Endothelial cell of umbilical vein (primary cell): ENCODE data around the gene ACSS2. TPM values are rescaled to one million over a fixed set of nuclear protein-coding genes. Genes with fewer than 3 reads are reported as not detected.

Experiments used
- BruUV-seq: library from RNA; stranded (reverse); fragments of 400-500 nt; replicated peaks from 2 replicates; lab custom pipeline; 2021; lab: Mats Ljungman, UMichigan
- CTCF ChIA-PET: fragments of 300-600, 350-600 bp; sonication (Branson Sonifier 250); formaldehyde crosslinking; loops from one replicate; lab custom pipeline; 2021; ENCODE audit warnings: antibody characterized with exemption, inconsistent platforms; lab: Charles Lee
- POLR2A ChIA-PET: fragments of 300-600, 350-600 bp; sonication (Branson Sonifier 250); formaldehyde crosslinking; loops from one replicate; lab custom pipeline; 2021; ENCODE audit warnings: antibody characterized with exemption, inconsistent platforms; lab: Charles Lee
- DNase-seq: peaks from one replicate; pipeline ENCODE4 v3.0.0-alpha.2; 2011; ENCODE audit warnings: low read depth, low spot score
- FAIRE-seq: peaks from 2 replicates; lab custom pipeline; 2011; peaks lifted over from hg19 to GRCh38; lab: Jason Lieb, UNC
- H2AFZ ChIP-seq: 2 replicates; pipeline ENCODE4 v1.6.0; 2012; ENCODE audit warnings: low read depth, low read length, control low read depth, inconsistent platforms
- H3K27ac ChIP-seq: 2 replicates; pipeline ENCODE4 v1.5.1; 2011; ENCODE audit warnings: low read depth, mild to moderate bottlenecking, control low read depth, low read length, moderate library complexity; ENCODE audit not compliant: insufficient read depth
- H3K27me3 ChIP-seq, 2 experiments: 2 replicates each; pipeline versions ENCODE4 v1.6.0 to v1.6.1; 2011; ENCODE audit warnings: low read length in 2 of 2, mixed read lengths in 1 of 2; ENCODE audit not compliant: control insufficient read depth in 2 of 2, insufficient read depth in 2 of 2
- H3K36me3 ChIP-seq, 2 experiments: 2 replicates in 1 of 2; 3 replicates in 1 of 2; pipeline ENCODE4 v1.5.1; 2011; ENCODE audit warnings: low read length in 2 of 2, mild to moderate bottlenecking in 1 of 2, moderate library complexity in 1 of 2; ENCODE audit not compliant: control insufficient read depth in 2 of 2, insufficient read depth in 2 of 2; ENCODE audit errors: extremely low read depth in 1 of 2
- H3K4me1 ChIP-seq: 3 replicates; pipeline ENCODE4 v1.5.1; 2011; ENCODE audit warnings: mild to moderate bottlenecking, low read length; ENCODE audit not compliant: control insufficient read depth, insufficient read depth; ENCODE audit errors: extremely low read depth
- H3K4me2 ChIP-seq: 2 replicates; pipeline ENCODE4 v1.6.1; 2011; ENCODE audit warnings: low read length, control low read depth, mixed read lengths; ENCODE audit not compliant: insufficient read depth
- H3K4me3 ChIP-seq, 3 experiments: fragments of 200-600 bp in 1 of 3; sonication (generic), shearing (Covaris generic) in 1 of 3; replicated peaks in 1 of 3; 2 replicates each; pipeline ENCODE4 v1.5.1; 2011 to 2016; ENCODE audit warnings: control low read depth in 3 of 3, low read length in 3 of 3, mild to moderate bottlenecking in 2 of 3, inconsistent platforms in 1 of 3, low read depth in 1 of 3, moderate library complexity in 1 of 3; ENCODE audit not compliant: insufficient read depth in 1 of 3
- H3K79me2 ChIP-seq: 2 replicates; pipeline ENCODE4 v1.6.0; 2012; ENCODE audit warnings: low read length, inconsistent platforms; ENCODE audit not compliant: control insufficient read depth, insufficient read depth
- H3K9ac ChIP-seq: replicated peaks from 2 replicates; pipeline ENCODE3; 2011; ENCODE audit warnings: low read length, control low read depth; ENCODE audit not compliant: insufficient read depth; ENCODE audit errors: extremely low read depth
- H3K9me1 ChIP-seq: replicated peaks from 3 replicates; pipeline ENCODE4 v1.6.0; 2011; ENCODE audit warnings: mild to moderate bottlenecking, low read length; ENCODE audit not compliant: control insufficient read depth, insufficient read depth; ENCODE audit errors: extremely low read depth
- H3K9me3 ChIP-seq: replicated peaks from 2 replicates; pipeline ENCODE4 v1.5.1; 2012; ENCODE audit warnings: low read length, inconsistent platforms; ENCODE audit not compliant: control insufficient read depth, insufficient read depth
- H4K20me1 ChIP-seq: replicated peaks from 2 replicates; pipeline ENCODE3; 2011; ENCODE audit warnings: mild to moderate bottlenecking, low read length; ENCODE audit not compliant: control insufficient read depth, insufficient read depth; ENCODE audit errors: extremely low read depth
- EZH2 ChIP-seq: IDR thresholded peaks from 2 replicates; pipeline ENCODE4 v1.6.1; 2012; ENCODE audit warnings: borderline replicate concordance, low read depth, mild to moderate bottlenecking, moderate library complexity, low read length, inconsistent platforms; ENCODE audit not compliant: severe bottlenecking
- FOS ChIP-seq: IDR thresholded peaks from 2 replicates; pipeline ENCODE4 v1.6.1; 2011; ENCODE audit warnings: mild to moderate bottlenecking, low read length, moderate library complexity, borderline replicate concordance; ENCODE audit not compliant: insufficient read depth
- GATA2 ChIP-seq: IDR thresholded peaks from 2 replicates; pipeline ENCODE4 v1.7.0; 2011; ENCODE audit warnings: low read depth, mild to moderate bottlenecking, moderate library complexity, mixed read lengths, low read length; ENCODE audit not compliant: insufficient read length, insufficient read depth
- JUN ChIP-seq: IDR thresholded peaks from 2 replicates; pipeline ENCODE4 v1.6.1; 2011; ENCODE audit warnings: borderline replicate concordance, low read depth; ENCODE audit not compliant: insufficient read length, insufficient read depth
- MYC ChIP-seq: IDR thresholded peaks from one replicate; pipeline ENCODE4 v1.6.1; 2011; ENCODE audit warnings: mild to moderate bottlenecking, low read depth, low read length
- POLR2A ChIP-seq: IDR thresholded peaks from 2 replicates; pipeline ENCODE4 v1.6.1; 2012; ENCODE audit warnings: low read depth, mild to moderate bottlenecking, control low read depth, low read length
- POLR2AphosphoS5 ChIP-seq: IDR thresholded peaks from 2 replicates; pipeline ENCODE4 v1.6.1; 2012; ENCODE audit warnings: low read depth, mild to moderate bottlenecking, control low read depth, low read length, moderate library complexity; ENCODE audit not compliant: insufficient read depth
- dilution Hi-C: fragments of 300-500 bp; cut with MboI; formaldehyde crosslinking; loops from one replicate; pipeline ENCODE4 v1.15.0; 2019; ENCODE audit warnings: low sequenced_read_pairs; ENCODE audit not compliant: extremely low pct_ligation_motif_present
- intact Hi-C: fragments of 100-400 bp; cut with micrococcal nuclease; formaldehyde crosslinking; loops from one replicate; pipeline ENCODE4 v1.10.0; 2022
- polyA plus RNA-seq, 4 experiments: library from polyadenylated mRNA; depleted of rRNA in 3 of 4; stranded (reverse) in 3 of 4; unstranded in 1 of 4; fragments of >200 nt; gene quantifications; 2 replicates each; pipeline versions ENCODE4 v1.2.1 to v1.2.3, GENCODE V29; 2011 to 2012; ENCODE audit warnings: missing spikeins in 1 of 4
- total RNA-seq: library from RNA; stranded (reverse); gene quantifications from 2 replicates; pipeline ENCODE4 v1.2.3, GENCODE V29; 2021
- TF ChIP-seq, protein P1 (sequence below), 2 donors: IDR thresholded peaks; 1 replicate in 1 of 2; 2 replicates in 1 of 2; pipeline ENCODE4 v1.5.1; 2011; ENCODE audit warnings: low read length in 2 of 2, mild to moderate bottlenecking in 2 of 2, moderate library complexity in 2 of 2, control low read depth in 1 of 2, inconsistent platforms in 1 of 2, low read depth in 1 of 2; ENCODE audit not compliant: insufficient read depth in 1 of 2; ENCODE audit errors: extremely low read depth in 1 of 2
- TF ChIP-seq, protein P2 (sequence below): IDR thresholded peaks from 2 replicates; pipeline ENCODE4 v1.6.1; 2011; ENCODE audit not compliant: insufficient read depth, insufficient read length

The ACSS2 gene
- total and polyA plus RNA-seq, 2 donors (not counting 3 experiments of a cell fraction or from before 2014, with no cell fraction given) = 40.7 to 42.3 TPM

DNA sequence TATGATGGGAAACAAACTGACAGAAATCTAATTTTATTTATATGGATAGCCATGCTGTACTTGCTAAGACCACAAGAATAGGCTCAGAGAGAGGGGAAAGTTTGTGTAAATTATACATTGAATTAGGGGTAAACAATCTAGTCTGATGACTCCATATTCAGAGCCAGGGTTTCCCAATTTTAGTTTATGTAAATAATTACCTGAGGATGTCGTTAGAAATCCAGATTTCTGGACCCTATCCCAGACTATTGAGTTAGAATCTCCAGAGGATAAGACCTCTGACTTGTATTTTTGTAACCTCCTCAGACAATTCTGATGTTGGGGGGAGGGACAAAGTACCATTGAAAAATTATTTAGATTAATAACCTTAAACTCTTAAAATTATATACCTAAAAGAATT lies 18.3 kb downstream of the ACSS2 start:
- Histone ChIP-seq H2AFZ (no peak overlapping the region), H3K79me2 (peaks cover 2% of the 10 kb centered on the region), H4K20me1 (no peaks in the 10 kb centered on the region), H3K27me3 (no peaks in the 10 kb centered on the region), H3K36me3 (peaks cover 0 to 2% of the 10 kb centered on the region in 2 experiments), H3K4me1 (peaks cover 5% of the 10 kb centered on the region), H3K27ac (no peak overlapping the region), H3K9me1 (no peaks in the 10 kb centered on the region), H3K9ac (no peak overlapping the region), H3K9me3 (no peaks in the 10 kb centered on the region), H3K4me3 (no peak overlapping the region), H3K4me2 (no peak overlapping the region)
- POLR2A ChIA-PET = no interaction called here
- no peak for FAIRE-seq
- no peak for DNase-seq
- intact Hi-C loops (no loop called here), dilution Hi-C loops (no loop called here)
- CTCF ChIA-PET = interaction anchor here (0.7 to 1.0 kb wide), 2 partner anchors 12 to 15 kb away, joined by 4 read pairs; no protein-coding TSS in a partner anchor
- no TSS peak for BruUV-seq
- no peak for TF ChIP-seq GATA2
- no peak for TF ChIP-seq MYC
- TF ChIP-seq, protein P1, sequence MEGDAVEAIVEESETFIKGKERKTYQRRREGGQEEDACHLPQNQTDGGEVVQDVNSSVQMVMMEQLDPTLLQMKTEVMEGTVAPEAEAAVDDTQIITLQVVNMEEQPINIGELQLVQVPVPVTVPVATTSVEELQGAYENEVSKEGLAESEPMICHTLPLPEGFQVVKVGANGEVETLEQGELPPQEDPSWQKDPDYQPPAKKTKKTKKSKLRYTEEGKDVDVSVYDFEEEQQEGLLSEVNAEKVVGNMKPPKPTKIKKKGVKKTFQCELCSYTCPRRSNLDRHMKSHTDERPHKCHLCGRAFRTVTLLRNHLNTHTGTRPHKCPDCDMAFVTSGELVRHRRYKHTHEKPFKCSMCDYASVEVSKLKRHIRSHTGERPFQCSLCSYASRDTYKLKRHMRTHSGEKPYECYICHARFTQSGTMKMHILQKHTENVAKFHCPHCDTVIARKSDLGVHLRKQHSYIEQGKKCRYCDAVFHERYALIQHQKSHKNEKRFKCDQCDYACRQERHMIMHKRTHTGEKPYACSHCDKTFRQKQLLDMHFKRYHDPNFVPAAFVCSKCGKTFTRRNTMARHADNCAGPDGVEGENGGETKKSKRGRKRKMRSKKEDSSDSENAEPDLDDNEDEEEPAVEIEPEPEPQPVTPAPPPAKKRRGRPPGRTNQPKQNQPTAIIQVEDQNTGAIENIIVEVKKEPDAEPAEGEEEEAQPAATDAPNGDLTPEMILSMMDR (IDR thresholded peaks at IDR 0.05; ENCODE audit: extremely low read depth in 1 of 2, insufficient read depth in 1 of 2, low read depth in 1 of 2, low read length in 2 of 2) = no peak
- no peak for TF ChIP-seq POLR2AphosphoS5
- TF ChIP-seq POLR2A = no peak
- no peak for TF ChIP-seq JUN
- no peak for TF ChIP-seq EZH2
- TF ChIP-seq, protein P2, sequence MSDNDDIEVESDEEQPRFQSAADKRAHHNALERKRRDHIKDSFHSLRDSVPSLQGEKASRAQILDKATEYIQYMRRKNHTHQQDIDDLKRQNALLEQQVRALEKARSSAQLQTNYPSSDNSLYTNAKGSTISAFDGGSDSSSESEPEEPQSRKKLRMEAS = no peak
- no peak for TF ChIP-seq FOS
